ENCODE data around the gene RPS27. TPM values are rescaled to one million over a fixed set of nuclear protein-coding genes. Genes with fewer than 3 reads are reported as not detected.
"Not testable (repeated sequence)": the region's sequence is repeated elsewhere in the genome, so short reads cannot be mapped to it uniquely, and the experiment has no call there.

The RPS27 gene
- total RNA-seq, 6 experiments from 2014 or later = 305 to 500 (median 428) TPM

DNA sequence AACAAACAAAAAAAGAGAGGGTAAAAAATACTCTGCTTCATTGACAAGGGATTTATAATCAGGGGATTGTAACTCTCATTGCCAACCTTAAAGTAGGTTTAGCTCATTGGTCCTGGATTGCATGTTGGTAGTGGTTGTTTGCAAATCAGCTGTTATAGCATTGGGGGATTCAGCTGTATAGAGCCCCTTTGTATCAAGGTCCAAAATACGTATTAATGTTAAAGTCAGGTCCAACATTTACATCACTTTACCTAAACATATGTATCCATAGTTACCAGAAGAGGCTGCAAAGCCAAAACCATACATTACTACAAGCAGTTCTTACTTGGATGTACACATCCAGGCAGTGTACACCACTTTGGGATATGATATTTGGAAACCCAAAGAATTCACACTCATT is 29.4 kb downstream of the RPS27 start:
- DNase-seq = no peak
- H3K27me3 ChIP-seq = no peaks in the 10 kb centered on the region
- peaks cover 0 to 7% (median 0%) of the 10 kb centered on the region in 4 donors for H3K4me1 ChIP-seq
- 100% methylated on average over 1 of the region's 1 CpG for WGBS (ENCODE audit: insufficient coverage, low coverage, low lambda C conversion rate, missing lambda C conversion rate)
- no peaks in the 10 kb centered on the region for H3K9me3 ChIP-seq
- H3K36me3 ChIP-seq = no peaks in the 10 kb centered on the region
- no peak overlapping the region for H3K27ac ChIP-seq
- ATAC-seq = no peak
- TF ChIP-seq, protein P1, sequence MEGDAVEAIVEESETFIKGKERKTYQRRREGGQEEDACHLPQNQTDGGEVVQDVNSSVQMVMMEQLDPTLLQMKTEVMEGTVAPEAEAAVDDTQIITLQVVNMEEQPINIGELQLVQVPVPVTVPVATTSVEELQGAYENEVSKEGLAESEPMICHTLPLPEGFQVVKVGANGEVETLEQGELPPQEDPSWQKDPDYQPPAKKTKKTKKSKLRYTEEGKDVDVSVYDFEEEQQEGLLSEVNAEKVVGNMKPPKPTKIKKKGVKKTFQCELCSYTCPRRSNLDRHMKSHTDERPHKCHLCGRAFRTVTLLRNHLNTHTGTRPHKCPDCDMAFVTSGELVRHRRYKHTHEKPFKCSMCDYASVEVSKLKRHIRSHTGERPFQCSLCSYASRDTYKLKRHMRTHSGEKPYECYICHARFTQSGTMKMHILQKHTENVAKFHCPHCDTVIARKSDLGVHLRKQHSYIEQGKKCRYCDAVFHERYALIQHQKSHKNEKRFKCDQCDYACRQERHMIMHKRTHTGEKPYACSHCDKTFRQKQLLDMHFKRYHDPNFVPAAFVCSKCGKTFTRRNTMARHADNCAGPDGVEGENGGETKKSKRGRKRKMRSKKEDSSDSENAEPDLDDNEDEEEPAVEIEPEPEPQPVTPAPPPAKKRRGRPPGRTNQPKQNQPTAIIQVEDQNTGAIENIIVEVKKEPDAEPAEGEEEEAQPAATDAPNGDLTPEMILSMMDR (IDR thresholded peaks at IDR 0.05) = no peak
- TF ChIP-seq POLR2A (IDR thresholded peaks at IDR 0.05) = no peak
- no peak overlapping the region for H3K4me3 ChIP-seq
- intact Hi-C loops (cut with DNase I) = no loop called here

DNA sequence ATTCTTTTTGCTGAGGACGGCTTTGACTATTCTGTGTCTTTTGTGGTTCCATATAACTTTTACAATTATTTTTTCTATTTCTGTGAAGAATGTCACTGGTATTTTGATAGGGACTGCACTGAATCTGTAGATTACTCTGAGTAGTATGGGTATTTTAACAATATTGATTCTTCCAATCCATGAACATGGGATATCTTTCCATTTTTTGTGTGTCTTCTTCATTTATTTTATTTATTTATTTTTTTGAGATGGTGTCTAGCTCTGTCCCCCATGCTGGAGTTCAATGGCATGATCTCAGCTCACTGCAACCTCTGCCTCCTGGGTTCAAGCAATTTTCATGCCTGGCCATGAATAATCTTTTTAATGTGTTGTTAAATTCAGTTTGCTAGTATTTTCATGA is 43.1 kb downstream of the RPS27 start:
- H3K27ac ChIP-seq; H3K9me3 ChIP-seq; DNase-seq; intact Hi-C loops (cut with DNase I); ATAC-seq; H3K4me3 ChIP-seq; H3K36me3 ChIP-seq; H3K4me1 ChIP-seq; H3K27me3 ChIP-seq: not testable (repeated sequence)
- 82% methylated on average over 1 of the region's 1 CpG for WGBS (ENCODE audit: insufficient coverage, low coverage, low lambda C conversion rate, missing lambda C conversion rate)

Small RNAs within 50 kb of the gene (microRNA-seq; reads per million reads assigned to microRNA genes)
- gene MIR6737 = 0 to 0.87 reads per million in 2 donors

Small RNAs within 50 kb of the gene (small RNA-seq; reads per million reads assigned to genes)
- gene MIR6737 (0 reads per million in 2 experiments), gene RNU6-179P (0 reads per million in 2 experiments)

Other genes starting within 250 kb of the RPS27 start
- gene SLC27A3, start 215.4 kb upstream of the RPS27 start, total RNA-seq = 10 to 100 TPM; 25.4 to 50.4 (median 36.9) TPM
- 10 to 100 TPM in 5 of 6 experiments, 1 to 10 TPM in 1; 9.8 to 20.3 (median 16.8) TPM for gene GATAD2B, start 67.8 kb upstream of the RPS27 start, total RNA-seq
- 10 to 100 TPM; 13.0 to 27.5 (median 20.2) TPM for gene DENND4B, start 44.0 kb upstream of the RPS27 start, total RNA-seq
- 10 to 100 TPM in 4 of 6 experiments, 1 to 10 TPM in 2; 4.8 to 19.5 (median 18.3) TPM for gene CRTC2, start 32.1 kb upstream of the RPS27 start, total RNA-seq
- gene SLC39A1, start 27.2 kb upstream of the RPS27 start, total RNA-seq = 10 to 100 TPM; 33.0 to 63.6 (median 47.7) TPM
- gene CREB3L4, start 22.9 kb upstream of the RPS27 start, total RNA-seq = 10 to 100 TPM in 1 of 6 experiments, 1 to 10 TPM in 5; 4.9 to 11.1 (median 8.2) TPM
- gene JTB, start 13.1 kb upstream of the RPS27 start, total RNA-seq = 100 to 1,000 TPM in 2 of 6 experiments, 10 to 100 TPM in 4; 55.8 to 169 (median 90.9) TPM
- gene RAB13, start 4.4 kb upstream of the RPS27 start, total RNA-seq = 10 to 100 TPM; 11.9 to 52.2 (median 47.9) TPM
- gene NUP210L, start 164.3 kb downstream of the RPS27 start, total RNA-seq = under 1 TPM in 1 of 6 experiments, not detected in 5; 0.14 TPM
- 100 to 1,000 TPM in 3 of 6 experiments, 10 to 100 TPM in 3; 76.3 to 189 (median 120) TPM for gene TPM3, start 201.3 kb downstream of the RPS27 start, total RNA-seq
- not detected for gene CFAP141, start 215.6 kb downstream of the RPS27 start, total RNA-seq
- 10 to 100 TPM; 26.8 to 57.2 (median 40.4) TPM for gene UBAP2L, start 230.2 kb downstream of the RPS27 start, total RNA-seq